Heart left ventricle (tissue), 13 donors: ENCODE results near the gene NEK9.

ENCODE experiments used
- POLR2A ChIP-seq, 2 donors: fragments of 450-650 bp; IDR thresholded peaks; one replicate each; pipeline ENCODE4 v1.6.1; 2017; ENCODE audit warnings: antibody characterized with exemption in 2 of 2, mild to moderate bottlenecking in 2 of 2, moderate library complexity in 2 of 2
- TF ChIP-seq, protein P1 (sequence below), 12 donors: fragments of 200-600 bp; sonication (generic) in 4 of 12; IDR thresholded peaks; one replicate each; pipeline versions ENCODE4 v1.5.0 to v1.8.0; 2018 to 2022; ENCODE audit warnings: antibody characterized with exemption in 12 of 12, mild to moderate bottlenecking in 5 of 12
- donor health status: ischemic (EF 13 %, LVEDD 7.1; RV severe dilation, severe dysfunction).
- donor health status: DM: no; HTN: yes; CAD: no.
- donor health status: DM: no; HTN: no; CAD: no.
- donor health status: ischemic (EF 25% LVEDD 6.9; RV normal size, moderate dysfunction).
- donor health status: ischemic (EF 25% LVEDD 5.7; RV mildly dilated, moderate dysfunction).
- donor health status: ischemic (EF 35%, LVEDD 5.7; RV mildly dilated, moderate dysfunction).
- donor health status: nonischemic (EF 11% LVEDD 7.7; RV severe dilation, severe dysfunction).
- donor health status: DM: yes; HTN: yes; CAD: no.
- donor health status: PGD.
- donor health status: ischemic (EF 29% LVEDD 5.4; RV normal size, mild dysfunction).
- donor health status: nonischemic (EF 23%, LVEDD 6.1; RV moderate dilation, normal function).

DNA sequence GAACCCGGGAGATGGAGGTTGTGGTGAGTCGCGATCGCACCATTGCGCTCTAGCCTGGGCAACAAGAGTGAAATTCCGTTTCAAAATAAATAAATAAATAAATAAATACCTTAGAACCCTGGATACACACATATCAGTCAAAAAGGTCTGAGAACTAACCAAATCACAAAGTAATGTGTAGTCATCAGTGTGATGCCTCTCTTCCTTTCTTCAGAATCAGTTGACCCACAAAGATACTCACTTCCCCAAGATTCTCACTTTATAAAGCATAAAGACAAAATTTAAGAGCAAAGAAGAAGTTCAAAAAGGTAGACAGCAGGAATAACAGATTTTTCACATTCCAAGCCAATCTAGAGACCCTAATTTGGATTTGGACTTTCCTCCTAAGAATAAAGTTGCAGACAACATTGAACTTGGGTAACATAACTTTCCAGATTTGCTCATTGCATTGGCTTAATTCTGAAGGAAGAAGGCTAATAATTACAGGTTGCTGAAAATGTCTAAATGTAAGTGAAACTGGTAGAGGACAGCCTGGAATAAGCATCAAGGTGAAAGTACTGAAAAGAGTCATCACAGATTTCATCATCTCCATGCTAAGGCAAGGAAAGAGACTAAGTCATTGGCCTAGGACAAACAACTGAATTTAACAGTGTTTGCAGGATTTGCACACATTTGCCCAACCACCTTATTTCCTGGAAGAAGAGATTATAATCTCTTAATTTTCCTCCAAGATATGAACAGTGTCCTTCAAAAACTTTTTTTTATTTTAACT lies 32.2 kb upstream of the NEK9 start:
- no peak for TF ChIP-seq POLR2A (IDR thresholded peaks at IDR 0.05)
- TF ChIP-seq, protein P1, sequence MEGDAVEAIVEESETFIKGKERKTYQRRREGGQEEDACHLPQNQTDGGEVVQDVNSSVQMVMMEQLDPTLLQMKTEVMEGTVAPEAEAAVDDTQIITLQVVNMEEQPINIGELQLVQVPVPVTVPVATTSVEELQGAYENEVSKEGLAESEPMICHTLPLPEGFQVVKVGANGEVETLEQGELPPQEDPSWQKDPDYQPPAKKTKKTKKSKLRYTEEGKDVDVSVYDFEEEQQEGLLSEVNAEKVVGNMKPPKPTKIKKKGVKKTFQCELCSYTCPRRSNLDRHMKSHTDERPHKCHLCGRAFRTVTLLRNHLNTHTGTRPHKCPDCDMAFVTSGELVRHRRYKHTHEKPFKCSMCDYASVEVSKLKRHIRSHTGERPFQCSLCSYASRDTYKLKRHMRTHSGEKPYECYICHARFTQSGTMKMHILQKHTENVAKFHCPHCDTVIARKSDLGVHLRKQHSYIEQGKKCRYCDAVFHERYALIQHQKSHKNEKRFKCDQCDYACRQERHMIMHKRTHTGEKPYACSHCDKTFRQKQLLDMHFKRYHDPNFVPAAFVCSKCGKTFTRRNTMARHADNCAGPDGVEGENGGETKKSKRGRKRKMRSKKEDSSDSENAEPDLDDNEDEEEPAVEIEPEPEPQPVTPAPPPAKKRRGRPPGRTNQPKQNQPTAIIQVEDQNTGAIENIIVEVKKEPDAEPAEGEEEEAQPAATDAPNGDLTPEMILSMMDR (IDR thresholded peaks at IDR 0.05): no peak
